H1 (cell line): ENCODE measurements around the gene SNAP25.

ENCODE experiments used
- CHD2 ChIP-seq: IDR thresholded peaks from 2 replicates; pipeline ENCODE4 v1.6.1; 2012; ENCODE audit warnings: low read length, improper control_type of control experiment
- EP300 ChIP-seq, 2 experiments: IDR thresholded peaks; 1 replicate in 1 of 2; 2 replicates in 1 of 2; pipeline ENCODE4 v1.6.1; 2011 to 2012; ENCODE audit warnings: low read depth in 2 of 2, low read length in 2 of 2, mild to moderate bottlenecking in 2 of 2, borderline replicate concordance in 1 of 2, inconsistent platforms in 1 of 2, moderate library complexity in 1 of 2
- PHF8 ChIP-seq: fragments of 200-600 bp; sonication (generic); conservative IDR thresholded peaks from 2 replicates; pipeline ENCODE4 v1.7.1; 2012; ENCODE audit warnings: low read depth, mild to moderate bottlenecking, inconsistent platforms, low read length, moderate library complexity
- POLR2A ChIP-seq, 2 experiments: IDR thresholded peaks; 1 replicate in 1 of 2; 2 replicates in 1 of 2; pipeline ENCODE4 v1.6.1; 2011; ENCODE audit warnings: low read depth in 2 of 2, low read length in 2 of 2, mild to moderate bottlenecking in 2 of 2; ENCODE audit errors: control extremely low read depth in 1 of 2
- POLR2AphosphoS5 ChIP-seq: IDR thresholded peaks from 2 replicates; pipeline ENCODE4 v1.6.1; 2011; ENCODE audit warnings: low read depth, low read length
- RAD21 ChIP-seq, 2 experiments: IDR thresholded peaks in 1 of 2; conservative IDR thresholded peaks in 1 of 2; 2 replicates each; pipeline ENCODE4 v1.6.1; 2011; ENCODE audit warnings: low read depth in 2 of 2, low read length in 2 of 2, improper control_type of control experiment in 1 of 2, inconsistent platforms in 1 of 2, mild to moderate bottlenecking in 1 of 2, moderate library complexity in 1 of 2
- RFX5 ChIP-seq: IDR thresholded peaks from 2 replicates; pipeline ENCODE4 v1.6.1; 2011; ENCODE audit warnings: low read depth, low read length, improper control_type of control experiment, borderline replicate concordance
- RNF2 ChIP-seq: fragments of 200-900, 300-1000 bp; sonication (generic); IDR thresholded peaks from 2 replicates; pipeline ENCODE4 v1.7.1; 2016; ENCODE audit warnings: borderline replicate concordance, low read depth, mild to moderate bottlenecking, antibody characterized with exemption, low read length; ENCODE audit not compliant: poor library complexity, severe bottlenecking; ENCODE audit errors: missing control alignments
- TAF1 ChIP-seq: IDR thresholded peaks from 2 replicates; pipeline ENCODE4 v1.6.1; 2011; ENCODE audit warnings: mild to moderate bottlenecking, low read depth, low read length
- YY1 ChIP-seq: IDR thresholded peaks from 2 replicates; pipeline ENCODE4 v1.6.1; 2011; ENCODE audit warnings: low read depth, mild to moderate bottlenecking, low read length
- ZNF274 ChIP-seq: IDR thresholded peaks from 2 replicates; pipeline ENCODE4 v1.7.0; 2012; ENCODE audit warnings: low read length, borderline replicate concordance; ENCODE audit errors: extremely low read depth
- TF ChIP-seq, protein P1 (sequence below): fragments of 300-600 bp; sonication (generic); IDR thresholded peaks from 2 replicates; pipeline ENCODE4 v1.7.1; 2012; ENCODE audit warnings: low read length, moderate library complexity, mild to moderate bottlenecking, inconsistent platforms; ENCODE audit not compliant: insufficient replicate concordance
- TF ChIP-seq, protein P2 (sequence below), 3 experiments: IDR thresholded peaks; 1 replicate in 2 of 3; 2 replicates in 1 of 3; pipeline versions ENCODE4 v1.5.1 to v1.6.1; 2011; ENCODE audit warnings: low read length in 3 of 3, mild to moderate bottlenecking in 3 of 3, inconsistent platforms in 2 of 3, low read depth in 1 of 3, moderate library complexity in 1 of 3; ENCODE audit not compliant: insufficient read depth in 1 of 3; ENCODE audit errors: control extremely low read depth in 1 of 3

DNA sequence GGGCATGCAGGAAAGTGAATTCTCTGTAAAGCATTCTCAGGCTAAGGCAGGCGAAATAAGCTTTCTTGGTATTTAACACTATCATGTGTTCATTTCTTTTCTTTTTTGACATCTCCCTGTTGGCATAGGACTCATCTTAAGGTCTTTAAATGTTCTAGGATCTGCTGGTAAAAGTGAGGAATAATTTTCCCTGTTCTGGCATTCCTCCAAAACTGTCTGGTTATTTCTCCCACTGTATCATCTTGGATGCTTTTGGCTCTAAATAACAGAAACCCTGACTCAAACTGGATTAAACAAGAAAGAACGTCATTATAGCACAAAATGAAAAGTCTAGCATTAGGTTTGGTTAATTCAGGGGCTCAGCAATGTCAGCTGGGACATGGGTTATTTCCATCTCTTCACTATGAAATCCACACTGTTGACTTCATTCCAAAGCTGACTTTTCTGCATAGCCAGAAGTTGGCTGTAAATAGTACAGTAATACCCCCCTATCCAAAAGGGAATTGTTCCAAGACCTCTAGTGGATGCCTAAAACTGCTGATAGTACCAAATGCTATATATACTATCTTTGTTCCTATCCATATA is 37.9 kb upstream of the SNAP25 start:
- no peak for TF ChIP-seq POLR2AphosphoS5
- TF ChIP-seq EP300 (IDR thresholded peaks at IDR 0.05; ENCODE audit: borderline replicate concordance in 1 of 2, low read depth in 2 of 2, low read length in 2 of 2): no peak
- TF ChIP-seq RNF2: no peak
- TF ChIP-seq, protein P1, sequence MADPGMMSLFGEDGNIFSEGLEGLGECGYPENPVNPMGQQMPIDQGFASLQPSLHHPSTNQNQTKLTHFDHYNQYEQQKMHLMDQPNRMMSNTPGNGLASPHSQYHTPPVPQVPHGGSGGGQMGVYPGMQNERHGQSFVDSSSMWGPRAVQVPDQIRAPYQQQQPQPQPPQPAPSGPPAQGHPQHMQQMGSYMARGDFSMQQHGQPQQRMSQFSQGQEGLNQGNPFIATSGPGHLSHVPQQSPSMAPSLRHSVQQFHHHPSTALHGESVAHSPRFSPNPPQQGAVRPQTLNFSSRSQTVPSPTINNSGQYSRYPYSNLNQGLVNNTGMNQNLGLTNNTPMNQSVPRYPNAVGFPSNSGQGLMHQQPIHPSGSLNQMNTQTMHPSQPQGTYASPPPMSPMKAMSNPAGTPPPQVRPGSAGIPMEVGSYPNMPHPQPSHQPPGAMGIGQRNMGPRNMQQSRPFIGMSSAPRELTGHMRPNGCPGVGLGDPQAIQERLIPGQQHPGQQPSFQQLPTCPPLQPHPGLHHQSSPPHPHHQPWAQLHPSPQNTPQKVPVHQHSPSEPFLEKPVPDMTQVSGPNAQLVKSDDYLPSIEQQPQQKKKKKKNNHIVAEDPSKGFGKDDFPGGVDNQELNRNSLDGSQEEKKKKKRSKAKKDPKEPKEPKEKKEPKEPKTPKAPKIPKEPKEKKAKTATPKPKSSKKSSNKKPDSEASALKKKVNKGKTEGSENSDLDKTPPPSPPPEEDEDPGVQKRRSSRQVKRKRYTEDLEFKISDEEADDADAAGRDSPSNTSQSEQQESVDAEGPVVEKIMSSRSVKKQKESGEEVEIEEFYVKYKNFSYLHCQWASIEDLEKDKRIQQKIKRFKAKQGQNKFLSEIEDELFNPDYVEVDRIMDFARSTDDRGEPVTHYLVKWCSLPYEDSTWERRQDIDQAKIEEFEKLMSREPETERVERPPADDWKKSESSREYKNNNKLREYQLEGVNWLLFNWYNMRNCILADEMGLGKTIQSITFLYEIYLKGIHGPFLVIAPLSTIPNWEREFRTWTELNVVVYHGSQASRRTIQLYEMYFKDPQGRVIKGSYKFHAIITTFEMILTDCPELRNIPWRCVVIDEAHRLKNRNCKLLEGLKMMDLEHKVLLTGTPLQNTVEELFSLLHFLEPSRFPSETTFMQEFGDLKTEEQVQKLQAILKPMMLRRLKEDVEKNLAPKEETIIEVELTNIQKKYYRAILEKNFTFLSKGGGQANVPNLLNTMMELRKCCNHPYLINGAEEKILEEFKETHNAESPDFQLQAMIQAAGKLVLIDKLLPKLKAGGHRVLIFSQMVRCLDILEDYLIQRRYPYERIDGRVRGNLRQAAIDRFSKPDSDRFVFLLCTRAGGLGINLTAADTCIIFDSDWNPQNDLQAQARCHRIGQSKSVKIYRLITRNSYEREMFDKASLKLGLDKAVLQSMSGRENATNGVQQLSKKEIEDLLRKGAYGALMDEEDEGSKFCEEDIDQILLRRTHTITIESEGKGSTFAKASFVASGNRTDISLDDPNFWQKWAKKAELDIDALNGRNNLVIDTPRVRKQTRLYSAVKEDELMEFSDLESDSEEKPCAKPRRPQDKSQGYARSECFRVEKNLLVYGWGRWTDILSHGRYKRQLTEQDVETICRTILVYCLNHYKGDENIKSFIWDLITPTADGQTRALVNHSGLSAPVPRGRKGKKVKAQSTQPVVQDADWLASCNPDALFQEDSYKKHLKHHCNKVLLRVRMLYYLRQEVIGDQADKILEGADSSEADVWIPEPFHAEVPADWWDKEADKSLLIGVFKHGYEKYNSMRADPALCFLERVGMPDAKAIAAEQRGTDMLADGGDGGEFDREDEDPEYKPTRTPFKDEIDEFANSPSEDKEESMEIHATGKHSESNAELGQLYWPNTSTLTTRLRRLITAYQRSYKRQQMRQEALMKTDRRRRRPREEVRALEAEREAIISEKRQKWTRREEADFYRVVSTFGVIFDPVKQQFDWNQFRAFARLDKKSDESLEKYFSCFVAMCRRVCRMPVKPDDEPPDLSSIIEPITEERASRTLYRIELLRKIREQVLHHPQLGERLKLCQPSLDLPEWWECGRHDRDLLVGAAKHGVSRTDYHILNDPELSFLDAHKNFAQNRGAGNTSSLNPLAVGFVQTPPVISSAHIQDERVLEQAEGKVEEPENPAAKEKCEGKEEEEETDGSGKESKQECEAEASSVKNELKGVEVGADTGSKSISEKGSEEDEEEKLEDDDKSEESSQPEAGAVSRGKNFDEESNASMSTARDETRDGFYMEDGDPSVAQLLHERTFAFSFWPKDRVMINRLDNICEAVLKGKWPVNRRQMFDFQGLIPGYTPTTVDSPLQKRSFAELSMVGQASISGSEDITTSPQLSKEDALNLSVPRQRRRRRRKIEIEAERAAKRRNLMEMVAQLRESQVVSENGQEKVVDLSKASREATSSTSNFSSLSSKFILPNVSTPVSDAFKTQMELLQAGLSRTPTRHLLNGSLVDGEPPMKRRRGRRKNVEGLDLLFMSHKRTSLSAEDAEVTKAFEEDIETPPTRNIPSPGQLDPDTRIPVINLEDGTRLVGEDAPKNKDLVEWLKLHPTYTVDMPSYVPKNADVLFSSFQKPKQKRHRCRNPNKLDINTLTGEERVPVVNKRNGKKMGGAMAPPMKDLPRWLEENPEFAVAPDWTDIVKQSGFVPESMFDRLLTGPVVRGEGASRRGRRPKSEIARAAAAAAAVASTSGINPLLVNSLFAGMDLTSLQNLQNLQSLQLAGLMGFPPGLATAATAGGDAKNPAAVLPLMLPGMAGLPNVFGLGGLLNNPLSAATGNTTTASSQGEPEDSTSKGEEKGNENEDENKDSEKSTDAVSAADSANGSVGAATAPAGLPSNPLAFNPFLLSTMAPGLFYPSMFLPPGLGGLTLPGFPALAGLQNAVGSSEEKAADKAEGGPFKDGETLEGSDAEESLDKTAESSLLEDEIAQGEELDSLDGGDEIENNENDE: no peak
- TF ChIP-seq PHF8: no peak
- no peak for TF ChIP-seq ZNF274
- TF ChIP-seq, protein P2, sequence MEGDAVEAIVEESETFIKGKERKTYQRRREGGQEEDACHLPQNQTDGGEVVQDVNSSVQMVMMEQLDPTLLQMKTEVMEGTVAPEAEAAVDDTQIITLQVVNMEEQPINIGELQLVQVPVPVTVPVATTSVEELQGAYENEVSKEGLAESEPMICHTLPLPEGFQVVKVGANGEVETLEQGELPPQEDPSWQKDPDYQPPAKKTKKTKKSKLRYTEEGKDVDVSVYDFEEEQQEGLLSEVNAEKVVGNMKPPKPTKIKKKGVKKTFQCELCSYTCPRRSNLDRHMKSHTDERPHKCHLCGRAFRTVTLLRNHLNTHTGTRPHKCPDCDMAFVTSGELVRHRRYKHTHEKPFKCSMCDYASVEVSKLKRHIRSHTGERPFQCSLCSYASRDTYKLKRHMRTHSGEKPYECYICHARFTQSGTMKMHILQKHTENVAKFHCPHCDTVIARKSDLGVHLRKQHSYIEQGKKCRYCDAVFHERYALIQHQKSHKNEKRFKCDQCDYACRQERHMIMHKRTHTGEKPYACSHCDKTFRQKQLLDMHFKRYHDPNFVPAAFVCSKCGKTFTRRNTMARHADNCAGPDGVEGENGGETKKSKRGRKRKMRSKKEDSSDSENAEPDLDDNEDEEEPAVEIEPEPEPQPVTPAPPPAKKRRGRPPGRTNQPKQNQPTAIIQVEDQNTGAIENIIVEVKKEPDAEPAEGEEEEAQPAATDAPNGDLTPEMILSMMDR (IDR thresholded peaks at IDR 0.05; ENCODE audit: control extremely low read depth in 1 of 3, insufficient read depth in 1 of 3, low read depth in 1 of 3, low read length in 3 of 3): no peak
- no peak for TF ChIP-seq RAD21 (IDR thresholded peaks at IDR 0.05 in 1 of 2, conservative IDR thresholded peaks at IDR 0.05 in 1 of 2; ENCODE audit: low read depth in 2 of 2, low read length in 2 of 2)
- TF ChIP-seq POLR2A (IDR thresholded peaks at IDR 0.05; ENCODE audit: control extremely low read depth in 1 of 2, low read depth in 2 of 2, low read length in 2 of 2): no peak
- TF ChIP-seq TAF1: no peak
- no peak for TF ChIP-seq YY1
- no peak for TF ChIP-seq RFX5
- no peak for TF ChIP-seq CHD2
